H9 (cell line): ENCODE data around the gene GIMAP7. TPM values are rescaled to one million over a fixed set of nuclear protein-coding genes. Genes with fewer than 3 reads are reported as not detected.

ENCODE experiments used
- DNase-seq: peaks from one replicate; pipeline ENCODE4 v3.0.0-alpha.2; 2017
- H2AFZ ChIP-seq: one replicate; pipeline ENCODE4 v1.6.1; 2013; ENCODE audit warnings: mild to moderate bottlenecking, low read length, control low read depth, moderate library complexity
- H2AK5ac ChIP-seq: 2 replicates; pipeline ENCODE4 v1.6.1; 2013; ENCODE audit warnings: low read length, control low read depth, mixed read lengths; ENCODE audit not compliant: insufficient read length
- H2BK120ac ChIP-seq: one replicate; pipeline ENCODE4 v1.6.1; 2013; ENCODE audit warnings: low read depth, mild to moderate bottlenecking, low read length, control low read depth, inconsistent platforms; ENCODE audit not compliant: poor library complexity, severe bottlenecking
- H2BK12ac ChIP-seq: 2 replicates; pipeline ENCODE4 v1.6.1; 2013; ENCODE audit warnings: low read length, control low read depth, mixed read lengths, low read depth; ENCODE audit not compliant: insufficient read length
- H2BK15ac ChIP-seq: 2 replicates; pipeline ENCODE4 v1.6.1; 2013; ENCODE audit warnings: low read depth, low read length, control low read depth
- H2BK20ac ChIP-seq: one replicate; pipeline ENCODE4 v1.6.1; 2013; ENCODE audit warnings: low read depth, mild to moderate bottlenecking, low read length, control low read depth, inconsistent platforms; ENCODE audit not compliant: poor library complexity, severe bottlenecking
- H2BK5ac ChIP-seq: 2 replicates; pipeline ENCODE4 v1.6.1; 2013; ENCODE audit warnings: low read length, control low read depth, mixed read lengths; ENCODE audit not compliant: insufficient read length
- H3K14ac ChIP-seq: 2 replicates; pipeline ENCODE4 v1.6.1; 2013; ENCODE audit warnings: low read length, control low read depth; ENCODE audit not compliant: insufficient read depth
- H3K18ac ChIP-seq: 2 replicates; pipeline ENCODE4 v1.6.1; 2013; ENCODE audit warnings: low read depth, mild to moderate bottlenecking, mixed read lengths, low read length, control low read depth; ENCODE audit not compliant: insufficient read length
- H3K23ac ChIP-seq: 2 replicates; pipeline ENCODE4 v1.6.1; 2013; ENCODE audit warnings: low read length, control low read depth, mixed read lengths, low read depth; ENCODE audit not compliant: insufficient read length
- H3K23me2 ChIP-seq: 2 replicates; pipeline ENCODE4 v1.6.1; 2013; ENCODE audit warnings: low read depth, mild to moderate bottlenecking, mixed read lengths, low read length, control low read depth; ENCODE audit not compliant: insufficient read length, poor library complexity, severe bottlenecking
- H3K27ac ChIP-seq: 2 replicates; pipeline ENCODE4 v1.5.1; 2013; ENCODE audit warnings: low read length, control low read depth, mixed read lengths, low read depth; ENCODE audit not compliant: insufficient read length
- H3K27me3 ChIP-seq: 2 replicates; pipeline ENCODE4 v1.6.1; 2013; ENCODE audit warnings: low read length, control low read depth, inconsistent platforms; ENCODE audit not compliant: insufficient read depth
- H3K4ac ChIP-seq: 2 replicates; pipeline ENCODE4 v1.6.1; 2013; ENCODE audit warnings: low read depth, mild to moderate bottlenecking, control low read depth, inconsistent platforms, low read length, moderate library complexity
- H3K4me1 ChIP-seq: 2 replicates; pipeline ENCODE4 v1.6.1; 2013; ENCODE audit warnings: low read length, control low read depth, inconsistent platforms; ENCODE audit not compliant: insufficient read depth
- H3K4me2 ChIP-seq: 2 replicates; pipeline ENCODE4 v1.6.1; 2013; ENCODE audit warnings: low read length, control low read depth, mixed read lengths; ENCODE audit not compliant: insufficient read length, insufficient read depth
- H3K56ac ChIP-seq: 2 replicates; pipeline ENCODE4 v1.6.1; 2013; ENCODE audit warnings: low read depth, mild to moderate bottlenecking, mixed read lengths, low read length, control low read depth; ENCODE audit not compliant: insufficient read length
- H3K79me1 ChIP-seq: 2 replicates; pipeline ENCODE4 v1.6.1; 2013; ENCODE audit warnings: low read depth, mild to moderate bottlenecking, moderate library complexity, low read length, control low read depth, inconsistent platforms; ENCODE audit not compliant: insufficient read depth, poor library complexity, severe bottlenecking
- H3K79me2 ChIP-seq: 2 replicates; pipeline ENCODE4 v1.6.1; 2013; ENCODE audit warnings: low read length, control low read depth, inconsistent platforms; ENCODE audit not compliant: insufficient read depth
- H3K9ac ChIP-seq: 2 replicates; pipeline ENCODE4 v1.6.1; 2013; ENCODE audit warnings: low read length, control low read depth, mixed read lengths; ENCODE audit not compliant: insufficient read length; ENCODE audit errors: extremely low read depth
- H3K9me3 ChIP-seq: one replicate; pipeline ENCODE4 v1.6.1; 2013; ENCODE audit warnings: low read depth, low read length, inconsistent platforms; ENCODE audit not compliant: control insufficient read depth
- H3T11ph ChIP-seq: one replicate; pipeline ENCODE4 v1.6.1; 2013; ENCODE audit warnings: mild to moderate bottlenecking, low read length, control low read depth, inconsistent platforms
- H4K20me1 ChIP-seq: one replicate; pipeline ENCODE4 v1.6.1; 2013; ENCODE audit not compliant: control insufficient read depth, insufficient read length, insufficient read depth
- H4K5ac ChIP-seq: 2 replicates; pipeline ENCODE4 v1.6.1; 2013; ENCODE audit warnings: low read depth, mild to moderate bottlenecking, mixed read lengths, low read length, control low read depth; ENCODE audit not compliant: insufficient read length
- H4K8ac ChIP-seq: replicated peaks from 2 replicates; pipeline ENCODE4 v1.6.1; 2013; ENCODE audit warnings: low read length, control low read depth, mixed read lengths, low read depth; ENCODE audit not compliant: insufficient read length
- H4K91ac ChIP-seq: 2 replicates; pipeline ENCODE4 v1.6.1; 2013; ENCODE audit warnings: low read depth, mild to moderate bottlenecking, moderate library complexity, mixed read lengths, low read length, control low read depth; ENCODE audit not compliant: insufficient read length
- H3K27ac Mint-ChIP-seq, 3 experiments: 2 replicates in 2 of 3; 3 replicates in 1 of 3; pipeline ENCODE4 v1.8.0; 2020 to 2021; ENCODE audit warnings: mixed read lengths in 3 of 3, mild to moderate bottlenecking in 1 of 3, moderate library complexity in 1 of 3
- H3K27me3 Mint-ChIP-seq: 2 replicates; pipeline ENCODE4 v1.8.0; 2021; ENCODE audit warnings: low read depth, mild to moderate bottlenecking, moderate library complexity, mixed read lengths
- H3K36me3 Mint-ChIP-seq, 3 experiments: 2 replicates in 2 of 3; 3 replicates in 1 of 3; pipeline ENCODE4 v1.8.0; 2020 to 2021; ENCODE audit warnings: low read depth in 3 of 3, mixed read lengths in 3 of 3; ENCODE audit not compliant: insufficient read depth in 1 of 3
- H3K4me1 Mint-ChIP-seq, 2 experiments: 2 replicates each; pipeline ENCODE4 v1.8.0; 2020; ENCODE audit warnings: mixed read lengths in 2 of 2
- H3K4me3 Mint-ChIP-seq, 2 experiments: 2 replicates in 1 of 2; 3 replicates in 1 of 2; pipeline ENCODE4 v1.8.0; 2020 to 2021; ENCODE audit warnings: mild to moderate bottlenecking in 2 of 2, mixed read lengths in 2 of 2, moderate library complexity in 1 of 2
- H3K9me3 Mint-ChIP-seq, 2 experiments: 2 replicates in 1 of 2; 3 replicates in 1 of 2; pipeline ENCODE4 v1.8.0; 2020; ENCODE audit warnings: mild to moderate bottlenecking in 2 of 2, mixed read lengths in 2 of 2, moderate library complexity in 1 of 2
- WGBS: extraction: QIAGEN DNeasy Blood & Tissue Kit; methylation state at CpG from one replicate; pipeline ENCODE4 v1.1.7; 2013; ENCODE audit warnings: missing lambda C conversion rate, low lambda C conversion rate, mixed read lengths; ENCODE audit not compliant: insufficient read length; ENCODE audit errors: extremely low coverage; 5-methylcytosine and 5-hydroxymethylcytosine counted together
- total RNA-seq: library from RNA; stranded (reverse); gene quantifications from 2 replicates; pipeline ENCODE4 v1.2.1, GENCODE V29; 2021
- TF ChIP-seq, protein P1 (sequence below): fragments of 200-600 bp; sonication (generic); conservative IDR thresholded peaks from 3 replicates; pipeline ENCODE4 v1.8.0; 2021; ENCODE audit warnings: antibody characterized with exemption, mild to moderate bottlenecking

GIMAP7 gene
- total RNA-seq, 1 experiment from 2014 or later, result not detected

- Histone ChIP-seq H4K8ac (no peak overlapping the region), H2AK5ac (no peak overlapping the region), H4K91ac (no peak overlapping the region), H3K18ac (no peak overlapping the region), H3K79me1 (no peaks in the 10 kb centered on the region), H2AFZ (no peak overlapping the region), H3K23ac (no peak overlapping the region), H3K4ac (no peak overlapping the region), H2BK15ac (no peak overlapping the region), H3K14ac (no peak overlapping the region), H3T11ph (no peak overlapping the region), H4K20me1 (no peaks in the 10 kb centered on the region), H3K9me3 (no peaks in the 10 kb centered on the region), H3K4me2 (no peak overlapping the region), H3K23me2 (no peaks in the 10 kb centered on the region), H3K9ac (no peak overlapping the region), H3K56ac (no peak overlapping the region), H3K27ac (no peak overlapping the region), H2BK20ac (no peak overlapping the region), H4K5ac (no peak overlapping the region), H2BK5ac (no peak overlapping the region), H3K79me2 (no peaks in the 10 kb centered on the region), H3K4me1 (no peaks in the 10 kb centered on the region), H3K27me3 (no peaks in the 10 kb centered on the region; the same call in 1 of the 2 replicates), H2BK120ac (no peak overlapping the region), H2BK12ac (no peak overlapping the region)
- no peak for DNase-seq
- Mint-ChIP-seq H3K9me3 (peaks cover 0 to 2% of the 10 kb centered on the region in 2 experiments; a peak in 2 of 5 replicates), H3K27me3 (peaks cover 75% of the 10 kb centered on the region), H3K4me1 (peaks cover 6 to 16% of the 10 kb centered on the region in 2 experiments), H3K27ac (no peak overlapping the region), H3K36me3 (no peaks in the 10 kb centered on the region), H3K4me3 (no peak overlapping the region)
- TF ChIP-seq, protein P1, sequence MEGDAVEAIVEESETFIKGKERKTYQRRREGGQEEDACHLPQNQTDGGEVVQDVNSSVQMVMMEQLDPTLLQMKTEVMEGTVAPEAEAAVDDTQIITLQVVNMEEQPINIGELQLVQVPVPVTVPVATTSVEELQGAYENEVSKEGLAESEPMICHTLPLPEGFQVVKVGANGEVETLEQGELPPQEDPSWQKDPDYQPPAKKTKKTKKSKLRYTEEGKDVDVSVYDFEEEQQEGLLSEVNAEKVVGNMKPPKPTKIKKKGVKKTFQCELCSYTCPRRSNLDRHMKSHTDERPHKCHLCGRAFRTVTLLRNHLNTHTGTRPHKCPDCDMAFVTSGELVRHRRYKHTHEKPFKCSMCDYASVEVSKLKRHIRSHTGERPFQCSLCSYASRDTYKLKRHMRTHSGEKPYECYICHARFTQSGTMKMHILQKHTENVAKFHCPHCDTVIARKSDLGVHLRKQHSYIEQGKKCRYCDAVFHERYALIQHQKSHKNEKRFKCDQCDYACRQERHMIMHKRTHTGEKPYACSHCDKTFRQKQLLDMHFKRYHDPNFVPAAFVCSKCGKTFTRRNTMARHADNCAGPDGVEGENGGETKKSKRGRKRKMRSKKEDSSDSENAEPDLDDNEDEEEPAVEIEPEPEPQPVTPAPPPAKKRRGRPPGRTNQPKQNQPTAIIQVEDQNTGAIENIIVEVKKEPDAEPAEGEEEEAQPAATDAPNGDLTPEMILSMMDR, result no peak
- no CpG with 5 or more reads among the region's 3 CpGs for WGBS
Observed at GRCh38 chr7:150476285-150476684, 38.4 kb upstream of the GIMAP7 start.
